ENCODE results near the gene PHOX2A.

PHOX2A gene

DNA sequence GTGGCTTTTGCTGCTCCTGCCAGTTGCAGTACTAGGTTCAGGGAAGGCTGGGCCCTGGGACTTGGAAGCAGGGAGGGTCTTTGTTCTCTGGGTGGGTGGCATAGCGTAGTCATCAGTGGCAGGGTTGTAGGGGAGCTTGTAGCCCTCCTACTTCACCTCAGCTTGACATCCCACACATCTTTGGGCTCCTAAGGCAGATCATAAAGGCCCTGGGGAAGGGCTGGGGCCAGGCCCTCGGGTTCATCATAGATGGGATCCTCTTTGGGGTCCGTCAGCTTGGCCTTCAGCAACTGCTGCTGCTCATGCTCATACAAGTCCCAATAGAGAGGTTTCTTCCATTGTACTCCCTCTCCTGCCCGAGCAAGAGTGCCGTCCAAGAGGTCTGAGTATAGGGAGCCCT lies 6.0 kb upstream of the PHOX2A start:
- no peak for DNase-seq (ENCODE audit: low read depth)

DNA sequence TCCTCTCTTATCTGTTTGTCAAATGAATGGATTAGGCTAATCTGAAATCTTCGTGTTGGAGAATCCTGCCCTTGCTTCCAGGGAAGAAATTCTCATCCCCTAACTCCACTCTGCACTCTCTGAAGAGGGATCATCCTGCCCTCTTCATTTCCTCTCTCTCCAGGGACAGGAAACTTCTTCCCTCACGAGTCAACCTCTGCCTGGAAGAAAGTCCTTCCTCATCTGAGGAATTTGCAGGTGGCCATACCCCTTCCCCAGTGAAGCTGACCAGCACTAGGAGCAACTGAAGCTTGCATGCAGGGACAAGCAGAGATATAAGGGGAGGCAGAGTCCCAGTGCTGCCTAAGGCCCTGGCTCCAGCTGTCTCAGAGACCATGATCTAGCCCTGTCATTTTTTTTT lies 3.6 kb upstream of the PHOX2A start:
- DNase-seq (ENCODE audit: low read depth) = no peak

DNA sequence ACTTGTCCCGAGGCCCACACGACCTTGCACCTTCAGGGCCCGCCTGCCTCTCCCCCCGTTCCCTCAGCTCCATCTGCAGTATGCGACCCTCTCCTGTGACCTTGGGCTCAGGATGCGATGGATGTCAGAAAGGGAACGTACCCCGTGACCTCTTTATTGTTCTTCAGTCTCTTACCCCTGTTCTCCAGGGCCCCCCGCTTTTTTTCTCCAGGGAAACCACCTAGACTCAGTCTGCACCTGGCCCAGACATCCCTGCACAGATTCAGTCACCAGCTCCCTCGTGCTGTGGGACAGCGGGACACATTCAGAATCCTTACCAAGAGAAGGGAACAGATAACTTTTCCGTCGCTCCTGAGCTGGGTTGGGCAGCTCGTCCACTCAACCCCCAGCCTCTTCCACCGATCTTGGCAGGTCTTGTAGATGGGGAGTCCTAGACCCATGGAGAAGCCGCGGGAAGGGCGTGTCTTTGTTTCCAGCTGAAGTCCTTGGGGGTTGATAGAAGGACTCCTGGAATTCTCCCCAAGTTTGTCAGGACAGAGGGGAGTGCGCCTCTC lies 1.4 kb upstream of the PHOX2A start:
- no peak for DNase-seq (ENCODE audit: low read depth)

DNA sequence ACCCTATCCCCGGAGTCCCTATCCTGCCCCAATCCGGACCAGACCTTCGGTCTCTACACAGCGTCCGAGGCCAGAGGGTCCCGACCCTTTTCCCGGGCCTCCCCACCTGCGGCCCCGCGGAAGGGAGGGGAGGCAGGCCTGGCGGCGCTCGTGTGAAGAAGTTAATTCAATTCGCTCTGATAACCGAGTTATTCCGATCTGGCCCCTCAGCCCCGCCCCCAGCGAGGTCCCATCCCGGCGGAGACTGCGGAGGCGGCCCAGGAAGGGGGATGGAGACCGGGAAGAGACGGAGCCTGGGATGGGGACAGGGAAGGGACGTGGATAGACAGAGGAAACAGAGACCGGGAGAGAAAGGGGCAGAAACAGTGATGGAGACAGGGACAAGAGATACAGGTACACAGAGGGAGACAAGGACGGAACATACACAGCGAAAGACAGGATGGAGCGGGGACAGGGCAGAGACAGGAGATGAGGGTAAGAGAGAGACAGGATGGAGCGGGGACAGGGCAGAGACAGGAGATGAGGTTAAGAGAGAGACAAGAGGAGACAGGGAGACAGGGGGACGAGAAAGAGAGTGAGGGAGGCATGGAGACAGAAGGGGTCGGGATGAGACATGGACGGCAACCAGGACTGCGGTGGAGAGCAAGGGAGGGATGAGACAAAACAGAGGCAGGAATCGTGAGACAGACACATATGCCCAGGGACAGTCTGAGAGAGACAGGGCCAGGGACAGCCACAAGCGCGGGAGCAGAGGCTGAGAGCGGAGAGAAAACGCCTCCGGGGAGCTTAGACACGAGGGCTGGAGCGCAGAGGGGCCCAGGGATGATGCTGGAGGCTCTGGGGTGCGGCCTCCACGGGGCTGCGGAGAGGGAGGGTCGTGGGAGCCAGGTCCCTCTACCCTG lies 636 bp upstream of the PHOX2A start:
- DNase-seq (ENCODE audit: low read depth) = no peak

DNA sequence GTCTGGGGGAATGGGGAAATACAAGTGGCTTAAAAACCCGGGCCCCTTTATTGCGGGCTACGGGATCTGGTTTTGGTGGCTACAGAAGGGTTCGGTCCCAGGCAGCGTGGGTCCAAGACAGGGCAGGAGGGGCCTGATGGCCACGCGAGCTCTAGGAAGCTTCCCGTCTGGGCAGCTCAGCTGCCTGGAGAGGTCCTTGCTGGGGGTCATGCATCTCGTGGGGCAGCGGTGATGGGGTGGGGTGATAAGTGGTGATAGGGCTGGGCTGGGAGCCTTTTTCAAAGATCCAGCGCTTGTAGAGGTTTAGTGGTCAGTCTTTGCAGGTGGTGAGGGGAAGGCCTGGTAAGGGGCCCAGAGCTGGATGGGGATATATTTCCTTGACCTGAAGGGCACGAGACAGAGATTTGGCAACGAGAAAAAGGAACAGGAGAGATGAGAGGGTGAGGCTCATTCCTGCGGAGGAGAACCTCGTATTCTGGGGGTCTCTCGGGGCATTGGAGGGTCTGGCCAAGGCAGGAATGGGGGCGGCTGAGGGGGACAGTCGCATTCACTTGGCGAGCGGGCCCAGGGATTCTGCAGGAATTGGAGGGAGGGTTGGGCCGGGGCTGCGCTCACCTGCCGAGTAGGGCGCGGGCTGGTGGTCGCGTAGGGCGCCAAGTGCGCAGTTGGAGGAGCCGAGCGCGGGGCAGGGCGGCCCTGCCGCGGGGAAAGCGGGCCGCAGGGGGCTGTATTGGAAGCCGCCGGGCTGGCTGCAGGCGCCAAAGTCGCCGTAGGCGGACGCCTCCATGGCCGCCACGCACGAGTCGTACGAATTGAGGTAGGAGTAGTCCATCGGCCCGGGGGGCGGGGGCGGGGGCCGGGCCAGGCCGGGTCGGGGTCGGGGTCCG lies 560 bp downstream of the PHOX2A start:
- no peak for DNase-seq (ENCODE audit: low read depth)

DNA sequence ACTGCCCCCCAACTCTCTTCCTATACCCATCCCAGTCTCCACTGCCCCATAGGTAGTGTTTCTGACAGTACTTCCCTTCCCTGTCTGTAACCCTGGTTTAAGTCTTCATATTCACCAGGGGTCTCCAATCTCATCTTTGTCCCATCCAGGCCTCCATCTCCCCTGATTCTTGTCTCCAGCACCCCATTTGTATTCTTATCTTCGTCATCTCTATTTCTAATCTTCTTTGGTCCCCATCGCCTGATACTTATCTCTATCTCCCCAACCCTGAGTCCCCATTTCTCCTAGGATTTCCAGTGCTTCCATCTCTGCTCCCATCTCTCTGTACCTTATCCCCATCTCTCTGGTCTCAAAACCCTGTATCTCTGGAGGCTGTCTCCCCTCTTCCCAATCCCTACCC lies 1.8 kb downstream of the PHOX2A start:
- no peak for DNase-seq (ENCODE audit: low read depth)

DNA sequence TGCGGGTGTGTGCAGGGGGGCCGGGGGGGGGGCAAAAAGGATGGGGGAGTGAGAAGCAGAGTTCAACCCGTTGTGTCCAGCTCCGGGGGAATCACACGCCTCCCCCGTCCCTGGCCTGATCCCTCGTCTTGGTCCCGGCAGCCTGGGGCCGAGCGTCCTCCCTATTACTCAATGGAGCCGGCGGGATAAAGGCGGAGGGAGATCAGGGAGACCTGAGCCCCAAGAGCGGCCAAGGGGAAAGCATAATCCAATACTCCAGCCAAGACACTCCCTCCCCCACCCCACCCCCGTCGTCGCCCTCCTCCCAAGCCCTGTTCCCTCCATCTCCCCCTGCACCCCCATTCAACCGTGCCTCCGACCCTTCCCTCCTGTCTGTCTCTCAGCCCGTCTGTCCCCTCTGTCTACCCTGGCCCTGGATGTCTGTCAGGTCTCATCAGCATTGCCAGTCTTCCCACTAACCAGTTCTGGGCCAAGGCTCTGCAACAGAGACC lies 2.6 kb downstream of the PHOX2A start:
- DNase-seq (ENCODE audit: low read depth) = no peak

DNA sequence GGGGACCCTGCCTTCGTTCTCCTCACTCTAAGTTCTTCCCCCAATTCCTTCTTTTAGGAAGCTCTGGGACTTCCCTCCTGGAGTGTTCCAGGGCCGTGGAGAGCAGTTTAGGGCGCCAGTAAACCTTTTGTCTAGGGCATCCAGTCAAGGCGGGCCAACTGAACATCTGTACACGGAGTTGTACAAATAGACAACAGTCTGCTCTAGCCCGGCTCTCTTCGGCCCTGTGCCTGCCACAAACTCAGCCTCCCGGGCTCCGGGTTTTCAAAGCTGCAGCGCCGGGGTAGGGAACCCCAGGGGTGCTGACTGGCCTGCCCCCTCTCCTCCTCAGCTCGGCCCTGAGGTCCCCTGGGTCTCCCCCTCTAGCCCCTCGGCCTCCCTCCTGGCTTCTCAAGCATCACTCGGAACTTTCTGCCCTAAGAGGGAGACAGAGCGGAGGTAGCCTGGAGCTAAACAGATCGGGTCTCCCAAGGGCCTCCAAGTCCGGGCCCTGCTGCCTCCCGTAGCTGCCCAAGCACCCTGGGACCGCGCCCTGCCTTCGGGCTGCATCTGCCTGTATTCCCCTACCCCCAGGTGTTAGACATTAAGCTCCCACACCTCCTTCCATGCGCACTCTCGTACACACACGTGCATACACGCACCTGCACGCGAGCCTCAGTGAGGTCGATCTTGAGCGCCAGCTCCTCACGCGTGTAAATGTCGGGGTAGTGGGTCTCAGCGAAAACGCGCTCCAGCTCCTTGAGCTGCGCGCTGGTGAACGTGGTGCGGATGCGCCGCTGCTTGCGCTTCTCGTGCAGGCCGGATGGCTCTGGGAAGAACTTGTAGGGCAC lies 3.3 kb downstream of the PHOX2A start:
- no peak for DNase-seq (ENCODE audit: low read depth)

DNA sequence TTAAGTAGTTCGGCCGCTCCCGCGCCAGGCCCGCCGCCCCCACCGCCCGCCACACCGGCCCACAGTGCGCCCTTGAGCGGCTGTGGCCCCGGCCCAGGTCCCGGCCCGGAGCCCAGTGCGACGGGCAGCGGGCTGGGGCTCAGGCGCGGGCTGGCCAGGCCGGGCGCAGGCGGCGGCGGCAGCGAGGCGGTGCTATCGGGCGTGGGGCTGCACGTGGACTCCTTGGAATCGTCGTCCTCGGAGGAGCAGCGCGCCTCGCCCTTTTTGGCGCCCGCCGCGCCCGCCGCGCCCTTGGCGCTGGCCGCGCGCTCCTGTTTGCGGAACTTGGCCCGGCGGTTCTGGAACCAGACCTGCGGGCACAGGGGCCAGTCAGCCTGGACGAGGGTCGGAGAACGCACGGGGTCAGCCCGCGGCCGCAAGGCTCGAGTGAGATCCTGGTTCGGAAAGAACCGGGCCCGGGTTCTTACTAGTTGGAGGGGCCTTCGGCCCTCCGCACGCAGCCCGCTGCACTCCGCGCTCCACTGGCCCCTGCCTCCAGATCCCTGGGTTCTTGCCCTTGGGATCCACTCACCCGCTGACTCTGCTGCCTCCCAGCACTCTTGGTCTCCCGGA lies 4.0 kb downstream of the PHOX2A start:
- no peak for DNase-seq (ENCODE audit: low read depth)

DNA sequence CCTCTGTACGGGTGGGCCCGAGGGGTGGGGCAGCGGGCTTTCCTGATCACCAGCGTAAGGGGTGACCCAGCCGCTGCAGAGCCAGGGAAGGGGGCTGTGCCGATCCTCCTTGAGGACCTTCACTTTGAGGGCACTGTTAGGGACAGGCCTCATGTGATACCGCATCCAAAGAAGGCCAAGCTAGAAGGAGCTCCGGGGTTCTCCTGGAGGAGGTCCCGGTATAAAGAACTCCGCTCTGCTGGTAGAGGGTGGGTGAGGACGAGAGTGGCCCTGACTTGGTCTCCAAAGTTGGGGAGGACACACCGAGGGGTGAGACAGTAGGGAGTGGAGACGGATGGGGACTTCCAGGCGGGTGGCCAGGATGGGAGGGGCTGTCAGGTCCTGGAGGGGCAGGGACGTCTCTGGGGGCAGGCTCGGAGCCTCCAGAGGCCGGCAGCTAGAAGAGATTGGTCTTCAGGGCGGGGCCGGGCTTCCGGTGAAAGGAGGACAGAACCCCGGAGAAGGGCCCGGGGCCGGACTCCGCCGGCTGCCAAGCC lies 4.6 kb downstream of the PHOX2A start:
- no peak for DNase-seq (ENCODE audit: low read depth)

DNA sequence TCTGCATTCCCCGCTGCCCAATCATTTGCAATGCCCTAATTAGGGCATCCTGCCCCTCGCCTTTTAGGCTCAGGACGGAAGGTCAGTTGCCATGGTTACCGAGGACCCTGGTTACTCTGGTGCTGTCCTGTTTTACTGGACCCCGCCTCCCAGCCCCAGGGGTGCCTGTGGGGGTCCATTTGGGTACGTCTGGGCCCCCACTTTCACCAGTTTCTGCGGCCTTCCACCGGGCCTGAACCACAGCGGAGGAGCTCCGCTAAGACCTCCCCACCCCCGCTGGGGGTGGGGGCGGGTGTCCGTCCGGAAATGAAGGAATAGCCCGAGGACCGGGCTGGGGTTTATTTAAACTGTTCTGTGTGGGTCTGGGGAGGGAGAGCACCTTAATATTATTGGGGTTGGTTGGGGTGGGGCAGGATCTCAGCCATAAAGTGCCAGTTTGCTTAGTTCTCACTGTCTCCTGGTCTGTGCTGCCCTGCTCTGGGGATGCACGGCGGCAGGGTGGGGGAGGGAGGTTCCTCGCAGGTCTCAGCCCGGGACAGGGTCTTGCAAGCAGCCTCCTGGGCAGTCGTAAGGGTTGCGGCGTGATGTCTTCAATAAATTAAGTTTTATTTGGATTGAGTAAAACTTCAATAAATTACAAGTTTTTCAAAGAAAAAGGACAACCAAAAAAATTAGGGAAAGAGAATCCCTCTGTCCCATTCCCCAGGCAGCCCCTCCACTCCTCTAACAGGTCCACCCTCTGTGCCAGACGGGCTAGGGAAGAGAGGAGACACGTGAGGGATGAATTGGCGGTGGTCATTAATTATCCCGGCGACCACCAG lies 5.3 kb downstream of the PHOX2A start:
- DNase-seq (ENCODE audit: low read depth) = no peak

DNA sequence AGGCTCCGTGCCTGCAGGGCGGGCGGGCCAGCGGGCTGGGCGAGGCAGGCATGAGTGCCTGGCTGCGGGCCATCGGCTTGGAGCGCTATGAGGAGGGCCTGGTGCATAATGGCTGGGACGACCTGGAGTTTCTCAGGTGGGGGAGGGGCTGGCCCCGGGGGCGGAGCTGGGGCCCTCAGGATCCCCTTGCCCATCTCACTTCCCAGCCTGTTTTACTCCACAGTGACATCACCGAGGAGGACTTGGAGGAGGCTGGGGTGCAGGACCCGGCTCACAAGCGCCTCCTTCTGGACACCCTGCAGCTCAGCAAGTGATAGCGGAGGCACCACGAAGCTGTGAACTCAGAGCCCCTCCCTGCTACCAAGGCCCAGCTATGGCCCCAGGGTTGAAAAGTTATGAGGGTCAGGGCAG lies 5.9 kb downstream of the PHOX2A start:
- DNase-seq (ENCODE audit: low read depth) = no peak

DNA sequence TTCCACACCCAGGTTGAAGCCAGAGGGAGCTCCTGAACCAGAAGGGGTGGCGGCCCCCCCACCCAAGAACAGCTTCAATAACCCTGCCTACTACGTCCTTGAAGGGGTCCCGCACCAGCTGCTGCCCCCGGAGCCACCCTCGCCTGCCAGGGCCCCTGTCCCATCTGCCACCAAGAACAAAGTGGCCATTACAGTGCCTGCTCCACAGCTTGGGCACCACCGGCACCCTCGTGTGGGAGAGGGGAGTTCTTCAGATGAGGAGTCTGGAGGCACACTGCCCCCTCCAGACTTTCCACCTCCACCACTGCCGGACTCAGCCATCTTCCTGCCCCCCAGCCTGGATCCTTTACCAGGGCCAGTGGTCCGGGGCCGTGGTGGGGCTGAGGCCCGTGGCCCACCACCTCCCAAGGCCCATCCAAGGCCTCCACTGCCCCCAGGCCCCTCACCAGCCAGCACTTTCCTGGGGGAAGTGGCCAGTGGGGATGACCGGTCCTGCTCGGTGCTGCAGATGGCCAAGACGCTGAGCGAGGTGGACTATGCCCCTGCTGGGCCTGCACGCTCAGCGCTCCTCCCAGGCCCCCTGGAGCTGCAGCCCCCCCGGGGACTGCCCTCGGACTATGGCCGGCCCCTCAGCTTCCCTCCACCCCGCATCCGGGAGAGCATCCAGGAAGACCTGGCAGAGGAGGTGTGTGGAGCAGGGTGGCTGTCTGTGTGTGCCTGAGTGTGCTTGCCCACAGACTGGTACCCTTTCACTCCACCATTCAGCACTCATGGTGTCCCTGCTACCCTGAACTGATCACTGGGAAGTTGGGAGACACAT lies 6.7 kb downstream of the PHOX2A start:
- DNase-seq (ENCODE audit: low read depth) = no peak

DNA sequence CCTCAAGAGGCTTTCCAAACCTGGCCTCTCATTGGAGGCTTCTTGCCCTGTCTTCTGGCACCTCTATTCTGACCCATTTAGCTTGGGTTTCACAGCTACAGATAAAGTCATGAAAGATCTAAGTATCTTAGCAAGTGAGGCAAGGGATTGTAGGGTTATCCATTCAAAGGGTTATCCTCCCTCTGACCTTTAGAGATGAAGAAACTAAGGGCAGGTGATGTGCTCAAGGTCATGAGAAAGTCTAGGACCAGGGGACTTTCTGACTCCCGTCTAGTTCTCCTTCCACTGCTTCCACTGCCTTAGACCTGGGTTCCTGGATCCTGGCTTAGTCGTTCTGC lies 7.2 kb downstream of the PHOX2A start:
- DNase-seq (ENCODE audit: low read depth) = no peak

DNA sequence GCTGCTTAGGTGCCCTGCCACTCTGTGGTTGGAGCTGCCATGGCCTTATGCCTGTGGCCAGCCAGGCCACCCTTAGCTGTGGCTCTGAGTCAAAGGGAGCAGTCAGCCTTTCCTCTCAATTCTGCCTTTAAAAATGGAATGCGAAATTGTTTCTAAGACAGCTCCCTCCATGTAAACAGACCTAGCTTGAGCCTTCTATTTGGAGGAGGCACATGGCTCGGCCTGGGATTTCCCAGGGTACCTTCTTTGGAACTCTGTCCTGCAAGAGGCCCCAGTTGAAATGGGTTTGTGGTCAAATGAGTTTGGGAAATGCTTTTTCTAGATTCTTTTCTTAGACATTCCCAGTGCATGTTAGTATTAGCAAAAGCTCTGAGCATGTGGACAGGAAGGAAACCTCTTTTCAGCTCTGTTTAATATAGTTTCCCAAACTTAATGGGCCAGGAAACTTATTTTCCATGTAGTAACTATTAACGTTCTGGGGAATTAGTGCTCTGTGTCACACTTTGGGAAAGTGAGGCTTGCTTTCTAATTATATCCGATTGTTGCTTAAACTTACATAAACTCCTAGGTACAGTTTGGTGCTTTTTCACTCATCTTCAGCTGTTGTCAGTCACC lies 7.8 kb downstream of the PHOX2A start:
- no peak for DNase-seq (ENCODE audit: low read depth)

DNA sequence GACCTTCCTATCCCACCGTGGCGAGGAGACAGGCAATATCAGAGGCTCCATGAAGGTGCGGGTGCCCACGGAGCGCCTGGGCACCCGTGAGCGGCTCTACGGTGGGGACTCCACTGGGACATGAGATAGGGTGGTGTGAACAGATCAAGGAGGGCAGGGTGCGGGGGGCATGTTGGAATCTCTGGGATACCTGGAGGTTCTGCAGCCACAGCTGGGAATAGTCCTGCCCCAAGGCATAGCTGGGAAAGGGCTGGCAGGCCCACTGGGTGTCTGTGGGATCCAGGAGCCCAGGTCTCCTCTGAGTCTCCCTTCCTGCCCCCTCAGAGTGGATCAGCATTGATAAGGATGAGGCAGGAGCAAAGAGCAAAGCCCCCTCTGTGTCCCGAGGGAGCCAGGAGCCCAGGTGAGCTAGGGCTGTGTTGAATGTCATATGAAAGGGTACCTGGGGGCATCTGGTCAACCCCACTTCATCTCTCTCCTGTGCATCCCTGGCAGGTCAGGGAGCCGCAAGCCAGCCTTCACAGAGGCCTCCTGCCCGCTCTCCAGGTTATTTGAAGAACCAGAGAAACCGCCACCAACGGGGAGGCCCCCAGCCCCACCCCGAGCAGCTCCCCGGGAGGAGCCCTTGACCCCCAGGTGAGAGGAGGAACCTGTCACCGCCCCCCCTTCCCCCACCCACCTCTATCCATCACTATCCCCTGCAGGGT lies 8.5 kb downstream of the PHOX2A start:
- DNase-seq (ENCODE audit: low read depth) = no peak

DNA sequence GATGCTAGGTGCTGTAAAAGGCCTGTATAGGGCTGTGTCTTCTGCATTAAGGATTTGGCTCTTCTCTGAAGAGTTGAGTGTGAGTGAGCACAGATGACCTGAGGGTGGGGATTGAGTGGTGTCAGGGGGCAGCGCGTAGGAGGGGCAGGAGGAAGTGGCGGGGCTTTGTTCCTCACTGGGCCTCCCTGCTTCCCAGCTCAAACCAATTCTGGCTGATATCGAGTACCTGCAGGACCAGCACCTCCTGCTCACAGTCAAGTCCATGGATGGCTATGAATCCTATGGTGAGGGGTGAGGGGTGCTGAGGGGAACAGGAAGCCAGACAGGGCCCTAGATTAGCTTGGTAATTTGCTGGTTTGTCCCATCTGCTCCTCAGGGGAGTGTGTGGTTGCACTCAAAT lies 9.1 kb downstream of the PHOX2A start:
- no peak for DNase-seq (ENCODE audit: low read depth)

DNA sequence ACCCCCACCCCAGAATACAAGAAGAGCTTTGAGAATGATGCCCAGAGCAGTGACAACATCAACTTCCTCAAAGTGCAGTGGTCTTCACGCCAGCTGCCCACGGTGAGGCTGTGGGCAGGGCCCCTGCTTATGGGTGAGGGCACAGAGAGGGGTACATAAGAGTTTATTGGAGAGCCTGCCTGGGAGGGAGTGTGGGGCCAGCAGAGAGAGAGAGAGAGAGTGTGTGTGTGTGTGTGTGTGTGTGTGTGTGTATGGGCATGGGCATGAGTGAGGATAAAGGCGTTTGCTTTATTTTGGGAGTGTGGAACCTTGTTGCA lies 9.5 kb downstream of the PHOX2A start:
- no peak for DNase-seq (ENCODE audit: low read depth)

All from CMK (cell line).